GM12892 (cell line): ENCODE measurements around the gene ACTR6.
"Not testable (repeated sequence)": the region's sequence is repeated elsewhere in the genome, so short reads cannot be mapped to it uniquely, and the experiment has no call there.

Experiments
- DNase-seq: peaks from one replicate; pipeline ENCODE4 v3.0.0; 2011; ENCODE audit not compliant: insufficient read length
- FAIRE-seq: peaks from 2 replicates; lab custom pipeline; 2011; peaks lifted over from hg19 to GRCh38; lab: Jason Lieb, UNC
- POLR2A ChIP-seq: IDR thresholded peaks from 2 replicates; pipeline ENCODE4 v1.6.1; 2011; ENCODE audit warnings: low read depth, low read length, control low read depth
- POLR2AphosphoS5 ChIP-seq: IDR thresholded peaks from 2 replicates; pipeline ENCODE4 v1.6.1; 2011; ENCODE audit warnings: low read depth, low read length, control low read depth
- TAF1 ChIP-seq: IDR thresholded peaks from 2 replicates; pipeline ENCODE4 v1.6.1; 2011; ENCODE audit warnings: low read depth, mild to moderate bottlenecking, control low read depth, low read length, borderline replicate concordance

The ACTR6 gene

DNA sequence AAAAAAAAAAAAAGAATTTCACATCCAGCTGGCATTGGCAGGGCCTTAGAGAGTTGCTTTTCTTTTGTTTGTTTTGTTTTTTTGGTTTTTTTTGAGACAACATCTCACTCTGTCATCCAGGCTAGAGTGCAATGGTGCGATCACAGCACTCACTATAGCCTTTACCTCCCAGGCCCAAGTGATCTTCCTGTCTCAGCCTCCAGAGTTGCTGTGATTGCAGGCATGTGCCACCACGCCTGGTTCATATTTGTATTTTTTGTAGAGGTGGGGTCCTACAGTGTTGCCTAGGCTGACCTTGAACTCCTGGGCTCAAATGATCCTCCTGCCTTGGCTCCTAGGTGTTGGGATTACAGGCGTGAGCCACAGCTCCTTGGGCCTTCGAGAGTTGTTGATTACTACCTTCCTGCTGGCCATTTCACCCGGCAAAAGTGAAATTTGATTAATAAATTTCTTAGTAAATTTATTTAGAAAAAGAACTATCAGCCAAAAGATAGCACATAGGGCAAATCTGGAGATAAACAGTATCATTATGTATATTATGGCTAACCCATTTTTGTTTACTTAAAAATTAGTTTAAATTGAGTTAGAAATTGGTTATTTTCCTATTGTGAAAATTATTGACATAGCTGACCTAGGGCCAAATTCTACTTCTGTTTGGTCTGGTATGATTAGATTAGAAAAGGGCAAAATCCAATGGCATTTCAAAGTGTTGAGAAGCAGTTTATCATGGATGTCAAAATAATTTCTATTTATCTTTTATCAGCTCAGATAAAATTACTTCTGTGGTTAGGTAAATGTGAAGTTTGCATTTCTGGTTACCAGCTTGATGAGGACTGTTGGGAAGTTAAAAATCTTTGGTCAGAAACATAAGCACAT lies 12.6 kb downstream of the ACTR6 start:
- FAIRE-seq (no peak), DNase-seq (no peak)
- no peak for TF ChIP-seq POLR2AphosphoS5
- no peak for TF ChIP-seq TAF1
- no peak for TF ChIP-seq POLR2A

DNA sequence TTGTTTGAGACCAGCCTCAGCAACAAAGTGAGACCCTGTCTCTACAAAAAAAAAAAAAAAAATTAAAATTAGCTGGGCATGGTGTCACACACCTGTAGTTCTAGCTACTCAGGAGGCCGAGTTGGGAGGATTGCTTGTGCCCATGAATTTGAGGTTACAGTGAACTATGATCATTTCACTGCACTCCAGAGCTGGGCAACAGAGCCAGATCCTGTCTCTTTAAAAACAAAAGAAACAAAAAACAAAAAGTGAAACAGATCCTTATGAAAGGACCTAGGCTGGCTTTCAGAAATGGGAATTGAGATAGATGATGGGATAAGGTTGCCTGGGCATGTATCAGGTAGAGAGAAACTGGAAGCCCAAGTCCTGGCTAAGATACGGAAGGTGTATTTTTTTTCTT lies 13.9 kb downstream of the ACTR6 start:
- FAIRE-seq (no peak), DNase-seq (no peak)
- TF ChIP-seq POLR2A (no peak), TAF1 (no peak), POLR2AphosphoS5 (no peak)

DNA sequence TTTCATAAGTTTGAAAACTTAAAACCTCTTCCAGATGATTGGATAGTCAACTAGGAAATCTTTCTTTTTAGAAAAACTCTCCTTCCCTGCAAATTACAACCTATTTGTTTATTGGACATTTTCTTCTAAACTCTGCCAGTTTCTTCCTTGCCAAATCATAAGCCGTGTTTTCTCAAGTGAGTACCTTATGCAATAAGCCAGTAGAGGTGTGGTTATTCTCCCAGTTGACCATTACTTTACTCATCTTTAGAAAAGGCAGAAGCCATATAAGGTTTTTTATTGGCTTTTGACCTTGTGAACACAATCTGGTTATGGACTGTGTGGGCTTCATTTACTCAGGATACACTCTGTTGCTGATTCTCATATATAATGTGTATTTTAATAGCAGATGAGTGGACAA lies 14.6 kb downstream of the ACTR6 start:
- FAIRE-seq (no peak), DNase-seq (no peak)
- TF ChIP-seq POLR2AphosphoS5 (no peak), POLR2A (no peak), TAF1 (no peak)

DNA sequence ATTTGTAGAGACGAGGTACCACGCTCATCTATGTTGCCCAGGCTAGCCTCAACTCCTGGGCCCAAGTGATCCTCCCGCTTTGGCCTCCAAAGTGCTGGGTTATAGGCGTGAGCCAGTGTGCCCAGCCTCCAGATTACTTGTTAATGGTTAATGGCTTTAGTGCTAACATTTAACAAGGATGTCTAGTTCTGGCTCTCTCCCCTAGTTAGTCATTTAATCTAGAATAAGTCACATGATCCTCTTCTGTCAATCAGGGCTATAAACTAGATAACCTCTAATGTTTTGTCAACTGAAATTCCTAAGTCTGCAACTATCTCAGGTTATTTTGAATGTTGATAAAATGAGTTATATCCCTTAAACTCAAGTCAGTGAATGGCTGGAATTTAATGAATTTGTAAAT lies 15.7 kb downstream of the ACTR6 start:
- no peak for FAIRE-seq
- no peak for TF ChIP-seq TAF1
- no peak for TF ChIP-seq POLR2AphosphoS5
- no peak for TF ChIP-seq POLR2A
- DNase-seq = no peak

DNA sequence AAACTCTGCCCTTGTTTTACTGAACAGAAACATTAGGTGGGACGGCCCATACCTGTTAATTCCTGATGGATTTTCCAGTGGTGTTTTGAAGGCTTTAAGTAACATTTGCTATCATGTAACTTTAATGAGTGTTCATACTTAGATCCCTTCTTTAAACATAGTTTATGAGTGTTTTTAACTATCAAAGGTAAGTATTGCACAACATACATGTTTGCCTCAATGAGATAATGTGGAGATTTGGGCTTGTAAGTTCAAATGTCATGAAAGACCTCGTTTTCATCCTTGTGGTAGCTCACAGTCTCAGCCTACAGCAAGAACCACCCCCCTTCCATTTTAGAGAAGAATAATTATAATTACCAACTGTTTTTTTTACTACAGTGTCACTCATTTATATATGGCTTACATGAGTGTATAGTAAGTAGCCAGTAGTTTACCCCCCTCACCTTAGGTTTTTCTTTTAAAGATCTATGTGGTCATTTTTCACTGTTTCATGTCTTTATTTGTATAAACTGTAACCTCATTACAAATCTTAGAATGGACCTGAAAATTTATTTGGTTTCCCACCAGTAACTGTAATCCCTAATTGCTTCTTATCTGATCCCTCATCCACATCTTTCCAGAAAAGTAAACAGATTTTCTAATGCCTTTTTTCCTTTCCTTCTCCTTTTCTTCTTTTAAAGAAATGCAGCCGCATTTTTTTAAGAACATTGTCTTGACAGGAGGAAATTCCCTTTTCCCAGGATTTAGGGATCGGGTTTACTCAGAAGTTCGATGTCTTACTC lies 18.9 kb downstream of the ACTR6 start:
- no peak for FAIRE-seq
- no peak for TF ChIP-seq TAF1
- no peak for TF ChIP-seq POLR2AphosphoS5
- TF ChIP-seq POLR2A = no peak
- no peak for DNase-seq

DNA sequence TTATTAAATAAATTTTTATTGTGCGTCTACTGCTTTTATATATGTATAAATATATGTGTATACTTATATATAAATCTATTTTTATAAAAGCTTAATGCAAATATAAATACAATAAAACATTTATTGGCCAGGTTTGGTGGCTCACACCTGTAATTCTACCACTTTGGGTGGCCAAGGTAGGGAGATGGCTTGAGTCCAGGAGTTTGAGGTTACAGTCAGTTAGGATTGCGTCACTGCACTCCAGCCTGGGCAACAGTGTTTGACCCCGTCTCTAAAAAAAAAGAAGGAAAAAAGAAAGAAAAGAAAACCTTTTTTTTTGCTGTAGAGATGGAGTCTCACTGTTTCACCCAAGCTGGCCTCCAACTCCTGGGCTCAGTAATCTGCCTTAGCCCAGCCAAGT lies 20.9 kb downstream of the ACTR6 start:
- FAIRE-seq = no peak
- no peak for TF ChIP-seq POLR2AphosphoS5
- TF ChIP-seq POLR2A = no peak
- no peak for TF ChIP-seq TAF1
- DNase-seq = no peak

DNA sequence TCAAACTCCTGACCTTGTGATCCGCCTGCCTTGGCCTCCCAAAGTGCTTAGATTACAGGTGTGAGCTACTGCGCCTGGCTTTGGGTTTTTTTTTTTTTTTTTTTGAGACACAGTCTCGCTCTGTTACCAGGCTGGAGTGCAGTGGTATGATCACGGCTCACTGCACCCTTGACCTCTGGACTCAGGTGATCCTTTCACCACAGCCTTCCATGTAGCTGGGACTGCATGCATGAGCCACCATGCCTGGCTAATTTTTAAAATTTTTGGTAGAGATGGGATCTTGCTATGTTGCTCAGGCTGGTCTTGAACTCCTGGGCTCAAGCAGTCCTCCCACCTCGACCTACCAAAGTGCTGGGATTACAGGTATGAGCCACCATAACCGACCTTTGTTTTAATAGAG lies 21.6 kb downstream of the ACTR6 start:
- not testable (repeated sequence) for FAIRE-seq

DNA sequence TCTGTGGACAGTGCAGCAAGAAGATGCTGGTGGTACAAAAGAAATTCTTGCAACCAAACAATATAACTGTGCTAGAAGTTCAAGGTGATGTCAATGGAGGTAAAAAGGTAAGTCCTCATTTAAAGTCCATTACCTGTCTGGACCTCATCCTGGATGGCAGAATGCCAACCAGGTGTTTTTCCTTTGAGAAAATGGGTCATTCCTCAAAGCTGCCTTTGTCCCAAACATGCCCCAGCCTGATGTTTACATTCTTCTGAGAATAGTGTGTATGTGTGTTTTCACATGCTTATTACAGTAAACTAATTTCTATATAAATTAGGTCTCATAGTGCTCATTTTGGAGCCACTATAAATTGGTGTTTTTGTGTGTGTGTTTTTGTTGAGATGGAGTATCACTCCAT lies 24.9 kb downstream of the ACTR6 start:
- TF ChIP-seq POLR2AphosphoS5 (no peak), POLR2A (no peak), TAF1 (no peak)
- FAIRE-seq = no peak
- DNase-seq = no peak

More for the DNA sequence above, 21.6 kb downstream of the ACTR6 start:
- DNase-seq = not testable (repeated sequence)

DNA sequence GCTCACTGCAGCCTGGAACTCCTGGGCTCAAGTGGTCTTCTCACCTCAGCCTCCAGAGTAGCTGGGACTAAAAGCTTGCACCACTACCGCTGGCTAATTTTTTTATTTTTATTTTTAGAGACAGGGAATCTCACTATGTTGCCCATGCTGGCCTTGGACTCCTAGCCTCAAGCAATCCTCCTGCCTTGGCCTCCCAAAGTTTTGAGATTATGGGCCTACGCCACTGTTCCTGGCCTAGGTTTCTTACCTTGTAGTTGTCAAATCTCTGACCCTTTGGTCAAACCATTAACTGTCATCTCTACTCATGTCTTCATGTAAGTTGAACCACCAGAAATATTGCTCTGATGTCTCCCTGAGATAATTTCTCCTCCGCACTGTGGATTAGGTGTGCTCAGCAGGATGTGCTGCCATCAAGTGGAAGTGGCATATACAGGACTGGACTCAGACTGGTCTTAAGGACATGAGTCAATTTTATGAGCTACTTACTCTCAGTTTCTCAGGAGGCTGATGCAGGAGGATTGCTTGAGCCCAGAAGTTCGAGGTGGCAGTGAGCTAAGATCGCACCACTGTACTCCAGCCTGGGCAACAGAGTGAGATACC lies 28.5 kb downstream of the ACTR6 start:
- DNase-seq (no peak), FAIRE-seq (no peak)
- TF ChIP-seq TAF1 (no peak), POLR2A (no peak), POLR2AphosphoS5 (no peak)

DNA sequence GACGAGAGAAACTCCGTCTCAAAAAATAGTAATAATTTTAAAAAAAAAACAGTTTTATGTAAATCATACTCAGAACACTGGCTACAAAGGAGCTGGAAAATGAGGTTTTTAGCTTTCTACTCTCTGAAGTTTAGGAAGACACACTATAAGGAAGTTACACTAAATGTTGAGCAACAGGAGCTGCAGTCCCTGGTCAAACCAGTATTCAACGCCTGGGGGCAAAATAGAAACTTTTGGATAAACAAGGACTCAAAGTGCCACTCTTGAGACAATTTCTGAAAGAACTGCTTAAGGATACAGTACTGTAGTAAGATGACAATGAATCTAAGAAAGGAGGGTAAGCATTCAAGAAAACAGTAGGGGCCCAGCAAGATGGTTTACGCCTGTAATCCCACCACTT lies 29.3 kb downstream of the ACTR6 start:
- TF ChIP-seq POLR2AphosphoS5 (no peak), TAF1 (no peak), POLR2A (no peak)
- no peak for DNase-seq
- FAIRE-seq = no peak

DNA sequence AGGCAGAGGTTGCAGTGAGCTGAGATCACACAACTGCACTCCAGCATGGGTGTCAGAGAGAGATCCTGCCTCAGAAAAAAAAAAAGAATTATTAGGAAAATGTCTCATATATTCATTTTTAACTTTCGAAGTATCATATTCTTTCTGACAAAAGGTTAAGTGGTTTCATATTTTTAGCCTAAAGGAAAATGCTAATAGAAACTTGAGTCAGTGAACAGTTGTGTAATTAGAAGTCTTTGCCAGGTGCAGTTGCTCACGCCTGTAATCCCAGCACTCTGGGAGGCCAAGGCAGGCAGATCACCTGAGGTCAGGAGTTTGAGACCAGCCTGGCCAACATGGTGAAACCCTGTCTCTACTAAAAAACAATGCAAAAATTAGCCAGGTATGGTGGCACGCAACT lies 31.3 kb downstream of the ACTR6 start:
- FAIRE-seq, DNase-seq: not testable (repeated sequence)

DNA sequence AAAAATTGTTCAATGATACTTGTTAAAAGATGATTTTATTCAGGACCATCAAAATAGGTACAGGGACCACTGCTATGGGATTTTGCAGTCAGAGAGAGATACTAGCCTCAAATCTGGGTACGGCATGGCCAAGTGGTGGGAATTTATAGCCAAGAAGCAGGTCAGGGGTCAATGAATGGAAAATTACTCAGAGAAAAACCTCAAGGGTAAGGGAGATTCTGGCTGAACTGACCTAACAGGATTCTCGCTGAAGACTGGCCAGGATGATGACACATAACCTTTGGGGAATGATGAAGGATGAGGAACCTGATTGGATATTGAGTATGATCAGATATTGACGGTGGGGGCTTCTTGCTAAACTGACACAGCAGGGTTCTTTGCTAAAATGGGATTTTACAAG lies 33.6 kb downstream of the ACTR6 start:
- TF ChIP-seq TAF1 = no peak
- no peak for TF ChIP-seq POLR2A
- no peak for TF ChIP-seq POLR2AphosphoS5
- no peak for FAIRE-seq
- no peak for DNase-seq
